Suprapubic skin (tissue), 4 donors: Measurements from ENCODE around the gene FBLIM1. TPM values are rescaled to one million over a fixed set of nuclear protein-coding genes. Genes with fewer than 3 reads are reported as not detected.

Experiments
- DNase-seq, 2 donors: peaks; one replicate each; pipeline ENCODE4 v3.0.0-alpha.2; 2019; ENCODE audit warnings: low spot score in 2 of 2
- H3K27ac ChIP-seq: fragments of 200-600 bp; sonication (generic); one replicate; pipeline ENCODE4 v1.5.1; 2019
- H3K27me3 ChIP-seq: fragments of 200-600 bp; sonication (generic); one replicate; pipeline ENCODE4 v1.5.1; 2019
- H3K36me3 ChIP-seq: fragments of 200-600 bp; sonication (generic); one replicate; pipeline ENCODE4 v1.5.1; 2019
- H3K4me1 ChIP-seq: fragments of 200-600 bp; sonication (generic); one replicate; pipeline ENCODE4 v1.5.1; 2019
- H3K4me3 ChIP-seq: fragments of 200-600 bp; sonication (generic); one replicate; pipeline ENCODE4 v1.5.1; 2019; ENCODE audit warnings: mild to moderate bottlenecking
- H3K9me3 ChIP-seq: fragments of 200-600 bp; sonication (generic); one replicate; pipeline ENCODE4 v1.5.1; 2019
- EP300 ChIP-seq: sonication (generic); formaldehyde crosslinking; IDR thresholded peaks from one replicate; pipeline ENCODE4 v1.6.1; 2017; ENCODE audit warnings: antibody characterized with exemption
- POLR2A ChIP-seq, 2 donors: fragments of 450-650 bp; IDR thresholded peaks; one replicate each; pipeline ENCODE4 v1.6.1; 2017; ENCODE audit warnings: antibody characterized with exemption in 2 of 2, mild to moderate bottlenecking in 2 of 2, moderate library complexity in 2 of 2
- POLR2AphosphoS5 ChIP-seq, 3 donors: sonication (generic); formaldehyde crosslinking; IDR thresholded peaks; one replicate each; pipeline ENCODE4 v1.6.1; 2017; ENCODE audit warnings: antibody characterized with exemption in 3 of 3
- WGBS: methylation state at CpG from one replicate; pipeline ENCODE4 v1.1.5; 2018; 5-methylcytosine and 5-hydroxymethylcytosine counted together
- total RNA-seq, 4 donors: library from RNA; depleted of rRNA; stranded (reverse); fragments of >200 nt; gene quantifications; one replicate each; pipeline ENCODE4 v1.1.0, GENCODE V29; 2016
- TF ChIP-seq, protein P1 (sequence below), 2 donors: fragments of 200-600 bp in 1 of 2; fragments of 450-650 bp in 1 of 2; sonication (generic) in 1 of 2; IDR thresholded peaks; one replicate each; pipeline ENCODE4 v1.5.1; 2016 to 2019; ENCODE audit warnings: antibody characterized with exemption in 2 of 2, mild to moderate bottlenecking in 1 of 2, moderate library complexity in 1 of 2

The FBLIM1 gene
- total RNA-seq, 4 donors from 2014 or later = 24.7 to 43.0 (median 27.4) TPM

DNA sequence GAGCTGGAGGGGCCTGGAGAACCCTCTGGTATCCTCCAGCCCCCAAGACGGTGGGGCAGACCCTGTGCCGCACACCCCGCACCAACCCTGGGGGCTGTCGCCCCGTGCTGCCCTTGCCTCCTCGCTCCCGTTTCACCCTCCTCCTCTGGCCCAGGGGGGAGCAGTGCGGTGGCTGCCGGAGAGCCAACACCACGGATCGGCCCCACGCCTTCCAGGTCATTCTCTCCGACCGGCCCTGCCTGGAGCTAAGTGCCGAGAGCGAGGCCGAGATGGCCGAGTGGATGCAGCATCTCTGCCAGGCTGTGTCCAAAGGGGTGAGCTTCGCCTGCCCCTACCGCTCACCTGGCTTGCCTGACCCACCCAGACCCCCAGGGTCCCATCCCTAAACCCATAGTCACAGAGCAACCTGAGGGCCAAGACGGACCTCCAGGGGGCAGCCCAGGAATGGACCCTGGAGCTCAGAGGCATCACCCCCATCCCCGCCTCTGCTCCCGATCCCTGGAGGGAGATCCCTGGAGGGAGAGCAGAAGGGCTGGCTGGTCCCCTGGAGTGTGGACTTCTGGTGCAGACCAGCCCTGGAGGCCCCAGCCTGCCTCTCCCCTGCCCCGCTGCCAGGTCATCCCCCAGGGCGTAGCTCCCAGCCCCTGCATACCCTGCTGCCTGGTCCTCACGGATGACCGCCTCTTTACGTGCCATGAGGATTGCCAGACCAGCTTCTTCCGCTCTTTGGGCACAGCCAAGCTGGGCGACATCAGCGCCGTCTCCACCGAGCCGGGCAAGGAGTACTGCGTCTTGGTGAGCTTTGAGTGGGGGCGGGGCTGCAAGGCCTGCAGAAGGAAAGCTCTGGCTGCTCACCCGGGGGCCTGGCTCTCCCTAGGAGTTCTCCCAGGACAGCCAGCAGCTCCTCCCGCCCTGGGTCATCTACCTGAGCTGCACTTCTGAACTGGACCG is 26.6 kb upstream of the FBLIM1 start:
- Histone ChIP-seq H3K36me3 (peaks cover 79% of the 10 kb centered on the region), H3K4me3 (no peak overlapping the region), H3K27me3 (no peaks in the 10 kb centered on the region), H3K9me3 (no peaks in the 10 kb centered on the region), H3K4me1 (peaks cover 32% of the 10 kb centered on the region), H3K27ac (no peak overlapping the region)
- WGBS = 95% methylated on average over 21 of the region's 39 CpGs
- no peak for DNase-seq
- no peak for TF ChIP-seq EP300
- TF ChIP-seq POLR2A (IDR thresholded peaks at IDR 0.05) = no peak
- TF ChIP-seq POLR2AphosphoS5 (IDR thresholded peaks at IDR 0.05) = no peak
- TF ChIP-seq, protein P1, sequence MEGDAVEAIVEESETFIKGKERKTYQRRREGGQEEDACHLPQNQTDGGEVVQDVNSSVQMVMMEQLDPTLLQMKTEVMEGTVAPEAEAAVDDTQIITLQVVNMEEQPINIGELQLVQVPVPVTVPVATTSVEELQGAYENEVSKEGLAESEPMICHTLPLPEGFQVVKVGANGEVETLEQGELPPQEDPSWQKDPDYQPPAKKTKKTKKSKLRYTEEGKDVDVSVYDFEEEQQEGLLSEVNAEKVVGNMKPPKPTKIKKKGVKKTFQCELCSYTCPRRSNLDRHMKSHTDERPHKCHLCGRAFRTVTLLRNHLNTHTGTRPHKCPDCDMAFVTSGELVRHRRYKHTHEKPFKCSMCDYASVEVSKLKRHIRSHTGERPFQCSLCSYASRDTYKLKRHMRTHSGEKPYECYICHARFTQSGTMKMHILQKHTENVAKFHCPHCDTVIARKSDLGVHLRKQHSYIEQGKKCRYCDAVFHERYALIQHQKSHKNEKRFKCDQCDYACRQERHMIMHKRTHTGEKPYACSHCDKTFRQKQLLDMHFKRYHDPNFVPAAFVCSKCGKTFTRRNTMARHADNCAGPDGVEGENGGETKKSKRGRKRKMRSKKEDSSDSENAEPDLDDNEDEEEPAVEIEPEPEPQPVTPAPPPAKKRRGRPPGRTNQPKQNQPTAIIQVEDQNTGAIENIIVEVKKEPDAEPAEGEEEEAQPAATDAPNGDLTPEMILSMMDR (IDR thresholded peaks at IDR 0.05) = no peak

DNA sequence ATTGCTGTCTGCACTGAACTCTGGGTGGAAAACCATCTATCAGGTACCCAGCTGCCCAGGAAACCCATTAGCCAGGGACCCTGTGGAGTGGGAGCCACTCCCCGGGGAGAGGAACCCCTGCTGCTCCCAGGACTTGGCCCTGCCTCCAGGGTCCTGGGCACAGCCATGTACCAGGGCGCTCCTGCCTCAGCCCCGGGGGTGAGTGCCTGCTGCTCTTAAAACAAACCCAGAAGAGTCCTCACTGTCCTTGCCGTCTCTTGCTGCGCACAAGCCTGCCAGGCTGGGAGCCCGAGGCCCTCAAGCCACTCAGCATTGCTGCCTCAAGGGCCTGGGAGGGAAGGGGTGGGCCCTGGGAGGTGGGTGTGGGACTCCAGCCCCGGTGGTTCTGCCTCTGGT is 25.9 kb upstream of the FBLIM1 start:
- H3K4me1 ChIP-seq = peaks cover 36% of the 10 kb centered on the region
- no peak for TF ChIP-seq POLR2A (IDR thresholded peaks at IDR 0.05)
- TF ChIP-seq, protein P1 (IDR thresholded peaks at IDR 0.05) = no peak
- TF ChIP-seq EP300 = no peak
- TF ChIP-seq POLR2AphosphoS5 (IDR thresholded peaks at IDR 0.05) = no peak
- WGBS = 25% methylated on average over 1 of the region's 7 CpGs
- no peaks in the 10 kb centered on the region for H3K27me3 ChIP-seq
- no peak for DNase-seq
- peaks cover 73% of the 10 kb centered on the region for H3K36me3 ChIP-seq
- H3K9me3 ChIP-seq = no peaks in the 10 kb centered on the region
- H3K27ac ChIP-seq = no peak overlapping the region
- H3K4me3 ChIP-seq = no peak overlapping the region

DNA sequence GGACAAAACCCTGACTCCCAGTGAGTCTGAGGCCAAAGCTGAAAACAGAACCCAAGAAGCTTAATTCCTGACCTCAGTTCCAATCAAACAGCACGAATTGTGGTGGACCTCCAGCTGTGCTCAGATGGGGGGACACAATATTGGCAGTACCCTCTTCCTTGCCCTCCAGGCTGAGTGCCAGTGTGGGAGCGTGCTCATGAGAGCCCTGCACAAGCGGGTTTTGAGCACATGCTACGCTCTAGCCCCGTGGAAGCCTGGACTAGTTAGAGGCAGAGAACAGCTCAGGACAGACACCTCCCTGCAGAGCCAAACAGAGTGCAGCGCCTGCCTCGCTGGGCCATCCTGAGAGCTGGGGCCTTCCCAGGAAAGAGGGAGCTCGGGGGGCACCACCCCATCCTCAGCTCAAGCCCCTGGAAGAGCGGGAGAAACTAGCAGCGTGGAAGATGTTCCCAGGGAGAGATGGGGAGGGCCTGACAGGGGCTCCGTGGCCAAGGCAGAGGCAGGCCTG is 25.3 kb upstream of the FBLIM1 start:
- Histone ChIP-seq H3K27ac (no peak overlapping the region), H3K36me3 (peaks cover 67% of the 10 kb centered on the region), H3K4me3 (no peak overlapping the region), H3K9me3 (no peaks in the 10 kb centered on the region), H3K4me1 (peaks cover 36% of the 10 kb centered on the region), H3K27me3 (no peaks in the 10 kb centered on the region)
- WGBS = 79% methylated on average over 9 of the region's 11 CpGs
- DNase-seq = no peak
- TF ChIP-seq EP300 (no peak), POLR2AphosphoS5 (IDR thresholded peaks at IDR 0.05) (no peak), POLR2A (IDR thresholded peaks at IDR 0.05) (no peak)
- TF ChIP-seq, protein P1 (IDR thresholded peaks at IDR 0.05) = no peak

DNA sequence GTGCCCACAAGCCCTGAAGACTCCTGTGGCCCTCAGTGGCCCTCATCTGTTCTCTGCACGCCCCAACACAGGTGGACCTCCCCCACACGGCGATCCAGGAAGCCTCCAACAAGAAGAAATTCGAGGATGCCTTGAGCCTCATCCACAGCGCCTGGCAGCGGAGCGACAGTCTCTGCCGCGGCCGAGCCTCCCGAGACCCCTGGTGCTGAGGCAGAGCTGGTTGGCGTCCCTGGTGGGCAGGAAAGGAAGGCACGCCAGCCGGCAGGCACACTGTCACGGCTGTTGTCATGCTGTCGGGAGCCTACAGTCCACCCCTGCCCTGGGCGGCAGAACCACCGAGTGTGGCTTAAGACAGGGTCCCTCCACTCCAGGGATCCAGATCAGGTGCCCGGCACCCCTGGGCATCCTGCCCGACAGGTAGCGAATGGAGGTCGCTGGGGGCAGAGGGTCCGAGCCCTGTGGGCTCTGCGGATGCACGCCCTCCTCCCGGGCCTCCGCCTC is 24.8 kb upstream of the FBLIM1 start:
- H3K36me3 ChIP-seq = peaks cover 62% of the 10 kb centered on the region
- TF ChIP-seq POLR2A (IDR thresholded peaks at IDR 0.05) = no peak
- 91% methylated on average over 18 of the region's 27 CpGs for WGBS
- no peaks in the 10 kb centered on the region for H3K9me3 ChIP-seq
- H3K4me3 ChIP-seq = no peak overlapping the region
- peaks cover 36% of the 10 kb centered on the region for H3K4me1 ChIP-seq
- H3K27ac ChIP-seq = no peak overlapping the region
- no peaks in the 10 kb centered on the region for H3K27me3 ChIP-seq
- DNase-seq = no peak

DNA sequence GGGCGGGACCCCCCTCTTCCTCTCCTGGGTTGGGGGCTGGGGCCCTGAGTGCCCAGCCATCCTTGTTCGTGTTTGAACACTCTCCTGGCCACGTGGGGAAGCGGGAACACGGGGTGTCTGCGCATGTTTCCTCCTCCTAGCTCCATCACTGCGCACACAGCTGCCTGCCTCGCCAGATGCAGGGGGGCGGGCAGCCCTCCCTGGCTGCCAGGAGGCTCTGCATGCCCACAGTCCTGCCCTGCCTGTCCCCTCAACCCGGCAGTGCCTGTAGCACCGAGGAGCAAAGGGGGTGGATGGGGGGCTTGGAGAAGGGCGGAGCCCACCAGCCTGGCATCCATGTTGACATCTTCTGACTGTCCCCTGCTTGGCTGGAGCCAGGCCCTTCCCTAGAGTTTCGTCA is 24.3 kb upstream of the FBLIM1 start:
- Histone ChIP-seq H3K27ac (no peak overlapping the region), H3K4me1 (peaks cover 36% of the 10 kb centered on the region), H3K4me3 (no peak overlapping the region)

DNA sequence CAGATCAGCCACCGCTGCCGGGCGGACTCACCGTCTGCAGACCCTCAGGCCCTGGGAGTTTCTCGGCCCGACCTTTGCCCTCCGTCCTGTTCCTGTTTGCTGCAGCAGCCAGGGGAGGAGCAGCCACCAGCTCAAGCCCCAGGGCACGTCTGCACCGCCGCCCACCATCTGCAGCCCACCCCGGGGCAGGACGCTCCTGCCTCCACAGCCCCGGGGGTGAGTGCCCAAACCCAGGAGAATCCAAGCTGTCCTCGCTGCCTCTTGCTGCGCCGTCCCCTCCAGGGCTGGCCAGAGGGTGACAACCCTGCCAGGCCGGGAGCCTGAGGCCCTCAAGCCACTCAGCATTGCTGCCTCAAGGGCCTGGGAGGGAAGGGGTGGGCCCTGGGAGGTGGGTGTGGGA is 23.7 kb upstream of the FBLIM1 start:
- peaks cover 50% of the 10 kb centered on the region for H3K36me3 ChIP-seq
- H3K27ac ChIP-seq = peak overlapping the region; percentile 17
- no peak for TF ChIP-seq POLR2AphosphoS5 (IDR thresholded peaks at IDR 0.05)
- TF ChIP-seq POLR2A (IDR thresholded peaks at IDR 0.05) = no peak
- TF ChIP-seq EP300 = no peak
- TF ChIP-seq, protein P1 (IDR thresholded peaks at IDR 0.05) = no peak
- peaks cover 36% of the 10 kb centered on the region for H3K4me1 ChIP-seq
- DNase-seq = no peak
- WGBS = 59% methylated on average over 17 of the region's 17 CpGs
- no peak overlapping the region for H3K4me3 ChIP-seq
- H3K27me3 ChIP-seq = no peaks in the 10 kb centered on the region
- H3K9me3 ChIP-seq = no peaks in the 10 kb centered on the region

More for the DNA sequence above, 24.3 kb upstream of the FBLIM1 start:
- Histone ChIP-seq H3K36me3 (peaks cover 56% of the 10 kb centered on the region), H3K27me3 (no peaks in the 10 kb centered on the region), H3K9me3 (no peaks in the 10 kb centered on the region)
- TF ChIP-seq POLR2A (IDR thresholded peaks at IDR 0.05) = no peak
- 80% methylated on average over 10 of the region's 13 CpGs for WGBS
- no peak for DNase-seq
